ENCODE measurements around the gene ST8SIA6.

ST8SIA6 gene

GRCh38 chr10:17422931-17423330, 31.5 kb downstream of the ST8SIA6 start:
- no peak for TF ChIP-seq CTCF (IDR thresholded peaks at IDR 0.05; ENCODE audit: low read depth, low read length, missing control alignments)
- no peak overlapping the region for H3K4me3 ChIP-seq (replicated peaks; ENCODE audit: low read depth, low read length)
- DNase-seq (ENCODE audit: extremely low read depth, low read depth), result no peak

DNA sequence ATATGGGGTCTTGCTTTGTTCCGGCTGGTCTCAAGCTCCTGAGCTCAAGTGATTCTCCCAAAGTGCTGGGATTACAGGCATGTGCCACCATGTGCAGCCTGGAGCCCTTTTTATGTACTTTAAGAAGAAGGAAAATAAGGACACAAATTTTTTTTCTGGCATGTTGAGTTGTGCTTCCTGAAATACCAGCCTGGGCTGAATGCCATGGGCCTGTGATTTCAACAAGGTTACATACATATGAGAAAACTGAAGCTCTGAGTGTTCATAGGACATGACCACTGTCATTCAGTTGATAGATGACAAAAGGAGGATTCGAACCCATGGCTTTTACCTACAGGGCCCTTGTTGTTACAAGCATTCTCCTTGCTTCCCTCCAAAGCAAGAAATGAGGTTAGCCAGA, 36.1 kb downstream of the ST8SIA6 start:
- TF ChIP-seq CTCF (IDR thresholded peaks at IDR 0.05; ENCODE audit: low read depth, low read length, missing control alignments), result no peak
- no peak overlapping the region for H3K4me3 ChIP-seq (replicated peaks; ENCODE audit: low read depth, low read length)
- no peak for DNase-seq (ENCODE audit: extremely low read depth, low read depth)

GRCh38 chr10:17416442-17417211, 37.8 kb downstream of the ST8SIA6 start:
- TF ChIP-seq CTCF (IDR thresholded peaks at IDR 0.05; ENCODE audit: low read depth, low read length, missing control alignments), result no peak
- no peak for DNase-seq (ENCODE audit: extremely low read depth, low read depth)
- no peak overlapping the region for H3K4me3 ChIP-seq (replicated peaks; ENCODE audit: low read depth, low read length)

GRCh38 chr10:17415046-17415658, 39.2 kb downstream of the ST8SIA6 start:
- H3K4me3 ChIP-seq (replicated peaks; ENCODE audit: low read depth, low read length), result no peak overlapping the region
- DNase-seq (ENCODE audit: extremely low read depth, low read depth), result no peak

DNA sequence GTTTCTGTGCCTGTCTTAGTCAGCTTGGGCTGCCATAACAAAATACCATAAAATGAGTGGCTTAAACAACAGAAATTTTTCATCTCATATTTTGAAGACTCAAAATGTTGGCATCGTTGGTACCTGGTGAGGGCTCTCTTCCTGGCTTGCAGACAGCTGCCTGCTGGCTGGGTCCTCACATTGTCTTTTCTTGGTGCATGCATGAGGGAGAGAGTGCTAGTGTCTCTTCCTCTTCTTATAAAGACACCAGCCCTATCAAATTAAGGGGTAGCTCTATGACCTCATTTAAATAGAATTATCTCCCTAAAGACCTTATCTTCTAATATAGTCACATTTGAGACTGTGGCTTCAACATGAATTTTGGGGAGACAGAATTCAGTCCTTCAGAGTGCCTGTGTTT, 39.9 kb downstream of the ST8SIA6 start:
- no peak for DNase-seq (ENCODE audit: extremely low read depth, low read depth)
- no peak for TF ChIP-seq CTCF (IDR thresholded peaks at IDR 0.05; ENCODE audit: low read depth, low read length, missing control alignments)
- H3K4me3 ChIP-seq (replicated peaks; ENCODE audit: low read depth, low read length), result no peak overlapping the region

More at GRCh38 chr10:17415046-17415658, 39.2 kb downstream of the ST8SIA6 start:
- TF ChIP-seq CTCF (IDR thresholded peaks at IDR 0.05; ENCODE audit: low read depth, low read length, missing control alignments), result no peak

DNA sequence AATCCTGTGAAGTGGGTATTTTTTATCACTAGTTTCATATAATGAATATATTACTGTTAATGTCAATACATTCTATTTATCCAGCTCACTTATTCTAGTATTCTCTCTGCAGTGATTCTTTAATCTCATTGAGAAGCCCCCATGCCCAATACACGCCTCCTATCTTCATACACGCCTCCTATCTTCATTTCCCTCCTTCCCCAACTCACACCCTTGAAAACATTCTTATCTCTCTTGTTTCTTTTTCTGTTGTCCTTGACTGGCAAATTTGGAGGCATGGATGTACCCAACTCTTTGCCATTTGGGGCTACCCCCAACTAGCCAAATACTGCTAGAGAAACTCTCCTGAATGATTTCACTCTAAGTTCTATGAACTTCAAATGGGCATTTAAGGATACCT, 40.5 kb downstream of the ST8SIA6 start:
- no peak overlapping the region for H3K4me3 ChIP-seq (replicated peaks; ENCODE audit: low read depth, low read length)
- no peak for TF ChIP-seq CTCF (IDR thresholded peaks at IDR 0.05; ENCODE audit: low read depth, low read length, missing control alignments)
- no peak for DNase-seq (ENCODE audit: extremely low read depth, low read depth)
